ENCODE data around the gene SKIC3. TPM values are rescaled to one million over a fixed set of nuclear protein-coding genes. Genes with fewer than 3 reads are reported as not detected.

The SKIC3 gene
- total and polyA plus RNA-seq, 2 experiments from 2014 or later: 75.1 to 111 TPM

GRCh38 chr5:95508550-95508949, 46.2 kb downstream of the SKIC3 start (continued):
- TF ChIP-seq ZNF462 (CRISPR knock-in tag; IDR thresholded peaks at IDR 0.05): no peak
- TF ChIP-seq ETS1 (IDR thresholded peaks at IDR 0.05): no peak
- TF ChIP-seq JUNB (IDR thresholded peaks at IDR 0.05; ENCODE audit: unreplicated experiment): no peak
- TF ChIP-seq POLR2AphosphoS5 (IDR thresholded peaks at IDR 0.05; ENCODE audit: low read depth): no peak
- TF ChIP-seq EZH2phosphoT487 (IDR thresholded peaks at IDR 0.05; ENCODE audit: unreplicated experiment): no peak
- no peak for TF ChIP-seq NANOG (IDR thresholded peaks at IDR 0.05; ENCODE audit: borderline replicate concordance)
- no peak for TF ChIP-seq EZH2 (IDR thresholded peaks at IDR 0.05; ENCODE audit: low read depth, unreplicated experiment)
- TF ChIP-seq CREB1 (CRISPR knock-in tag; IDR thresholded peaks at IDR 0.05; ENCODE audit: low read depth): no peak
- no peak for TF ChIP-seq ZNF114 (CRISPR knock-in tag; IDR thresholded peaks at IDR 0.05)
- TF ChIP-seq ZNF331 (CRISPR knock-in tag; IDR thresholded peaks at IDR 0.05; ENCODE audit: low read depth): no peak

Small RNAs within 50 kb of the gene (small RNA-seq; reads per million reads assigned to genes)
- not detected for gene RNU6-308P (ENCODE audit: low replicate concordance)

Other genes with a start within 250 kb of the SKIC3 start
- gene FAM81B, start 163.6 kb downstream of the SKIC3 start, total RNA-seq (2014; rRNA removed; shearing (Covaris generic)): not detected in 2 replicates
- 0.40 TPM in 1 of 2 replicates, not detected in the other for gene FAM81B, start 163.6 kb downstream of the SKIC3 start, polyA plus RNA-seq (2016; fragmentation: Nextera tagmentation; extraction: Ambion mirVana)
- gene ARSK, start 124 bp upstream of the SKIC3 start, total RNA-seq (2014; rRNA removed; shearing (Covaris generic)): 23.2 and 25.1 TPM in 2 replicates
- gene ARSK, start 124 bp upstream of the SKIC3 start, polyA plus RNA-seq (2016; fragmentation: Nextera tagmentation; extraction: Ambion mirVana): 40.8 and 43.7 TPM in 2 replicates
- 0.21 TPM in 1 of 2 replicates, not detected in the other for gene GPR150, start 65.1 kb upstream of the SKIC3 start, total RNA-seq (2014; rRNA removed; shearing (Covaris generic))
- 0.10 and 0.47 TPM in 2 replicates for gene GPR150, start 65.1 kb upstream of the SKIC3 start, polyA plus RNA-seq (2016; fragmentation: Nextera tagmentation; extraction: Ambion mirVana)
- 2.4 and 6.3 TPM in 2 replicates for gene RFESD, start 91.8 kb upstream of the SKIC3 start, total RNA-seq (2014; rRNA removed; shearing (Covaris generic))
- gene RFESD, start 91.8 kb upstream of the SKIC3 start, polyA plus RNA-seq (2016; fragmentation: Nextera tagmentation; extraction: Ambion mirVana): 6.9 and 7.1 TPM in 2 replicates
- not detected in 2 replicates for gene SPATA9, start 128.0 kb upstream of the SKIC3 start, total RNA-seq (2014; rRNA removed; shearing (Covaris generic))
- not detected in 2 replicates for gene SPATA9, start 128.0 kb upstream of the SKIC3 start, polyA plus RNA-seq (2016; fragmentation: Nextera tagmentation; extraction: Ambion mirVana)
- gene RHOBTB3, start 176.4 kb upstream of the SKIC3 start, total RNA-seq (2014; rRNA removed; shearing (Covaris generic)): 8.8 and 10.0 TPM in 2 replicates
- gene RHOBTB3, start 176.4 kb upstream of the SKIC3 start, polyA plus RNA-seq (2016; fragmentation: Nextera tagmentation; extraction: Ambion mirVana): 13.4 and 15.7 TPM in 2 replicates

Data from GM23338 (cell line).